ENCODE data around the gene MYH14. TPM values are rescaled to one million over a fixed set of nuclear protein-coding genes. Genes with fewer than 3 reads are reported as not detected.

The MYH14 gene
- total and polyA plus RNA-seq, 10 of the 15 experiments (the other 5 are each of a cell fraction or from before 2014, with no cell fraction given), result 0.06 to 0.69 (median 0.15) TPM; not detected in 4

GRCh38 chr19:50255115-50255514 lies 51.7 kb downstream of the MYH14 start:
- H3K27ac ChIP-seq (ENCODE audit: control insufficient read depth, insufficient read depth), result no peak overlapping the region
- H3K4me2 ChIP-seq (ENCODE audit: control insufficient read depth, insufficient read depth), result no peak overlapping the region
- ChIA-PET POLR2A (no interaction called here), SMC1A (ENCODE audit: uncharacterized antibody, unreplicated experiment) (interaction anchor here (0.7 kb wide), 1 partner anchor 74 kb away, joined by 3 read pairs; the partner anchor contains the start of gene KCNC3), RAD21 (ENCODE audit: unreplicated experiment) (interaction anchor here (0.9 kb wide), 1 partner anchor 102 kb away, joined by 3 read pairs; no protein-coding TSS in a partner anchor), CTCF (interaction anchor here (0.5 to 2.4 kb wide), 5 partner anchors 10 to 119 kb away, joined by 3 to 14 read pairs (median 5); partner anchors contain the start of gene KCNC3)
- intact Hi-C loops (cut with micrococcal nuclease; ENCODE audit: unreplicated experiment) (loop anchor here (5.0 kb wide), 1 partner anchor 88 kb away; no protein-coding TSS in a partner anchor), in situ Hi-C loops (cut with MboI) (no loop called here)
- no peak overlapping the region for H2AFZ ChIP-seq (ENCODE audit: control insufficient read depth, low read depth, low read length)
- no peaks in the 10 kb centered on the region for H4K20me1 ChIP-seq (ENCODE audit: control insufficient read depth, insufficient read depth)
- DNase-seq (ENCODE audit: low read depth, low spot score), result no peak
- peaks cover 5% of the 10 kb centered on the region for H3K9me3 ChIP-seq (replicated peaks; ENCODE audit: control insufficient read depth, insufficient read depth, low read length)
- no TSS peak for BruUV-seq (replicated peaks)
- no peaks in the 10 kb centered on the region for H3K4me1 ChIP-seq (ENCODE audit: control insufficient read depth, insufficient read depth, low read length)
- no peaks in the 10 kb centered on the region for H3K79me2 ChIP-seq (ENCODE audit: control insufficient read depth, insufficient read depth, low read length)
- ATAC-seq, result no peak
- H3K9ac ChIP-seq (ENCODE audit: control insufficient read depth, insufficient read depth, low read length), result no peak overlapping the region
- no peak overlapping the region for H3K4me3 ChIP-seq
- FAIRE-seq, result no peak
- no peaks in the 10 kb centered on the region for H3K36me3 ChIP-seq (ENCODE audit: control insufficient read depth in 2 of 2, insufficient read depth in 2 of 2, low read length in 1 of 2)
- no peaks in the 10 kb centered on the region for H3K27me3 ChIP-seq (replicated peaks in 1 of 2; ENCODE audit: control insufficient read depth in 2 of 2, insufficient read depth in 2 of 2, low read length in 1 of 2)
- WGBS (ENCODE audit: insufficient coverage, insufficient replicate concordance, low lambda C conversion rate, missing lambda C conversion rate), result 17% methylated on average over 5 of the region's 5 CpGs
- TF ChIP-seq ETV6 (conservative IDR thresholded peaks at IDR 0.05 in 1 of 2, IDR thresholded peaks at IDR 0.05 in 1 of 2; ENCODE audit: borderline replicate concordance in 1 of 2, low read depth in 1 of 2), result no peak
- peak in 1 of 3 experiments; percentile 12; a peak in 1 of 6 replicates for TF ChIP-seq CTCF (IDR thresholded peaks at IDR 0.05 in 2 of 3, conservative IDR thresholded peaks at IDR 0.05 in 1 of 3; ENCODE audit: control insufficient read depth in 2 of 3, extremely low read depth in 1 of 3, insufficient read depth in 1 of 3, low read depth in 3 of 3, low read length in 3 of 3)
- TF ChIP-seq ZSCAN29 (IDR thresholded peaks at IDR 0.05), result no peak
- peak; percentile 19; the same call in 1 of the 2 replicates for TF ChIP-seq RAD21 (IDR thresholded peaks at IDR 0.05; ENCODE audit: insufficient read depth, low read depth, low read length)

- no peaks in the 10 kb centered on the region for H4K20me1 ChIP-seq (ENCODE audit: control insufficient read depth, insufficient read depth)
- ChIA-PET RAD21 (ENCODE audit: unreplicated experiment) (no interaction called here), SMC1A (ENCODE audit: uncharacterized antibody, unreplicated experiment) (no interaction called here), POLR2A (no interaction called here), CTCF (no interaction called here)
- no peaks in the 10 kb centered on the region for H3K36me3 ChIP-seq (ENCODE audit: control insufficient read depth in 2 of 2, insufficient read depth in 2 of 2, low read length in 1 of 2)
- no peak overlapping the region for H2AFZ ChIP-seq (ENCODE audit: control insufficient read depth, low read depth, low read length)
- DNase-seq (ENCODE audit: low read depth, low spot score) (no peak), FAIRE-seq (no peak), ATAC-seq (no peak)
- H3K27ac ChIP-seq (ENCODE audit: control insufficient read depth, insufficient read depth), result no peak overlapping the region
- H3K4me3 ChIP-seq, result no peak overlapping the region
- intact Hi-C loops (cut with micrococcal nuclease; ENCODE audit: unreplicated experiment), result loop anchor here (5.0 kb wide), 1 partner anchor 90 kb away; no protein-coding TSS in a partner anchor
- no peaks in the 10 kb centered on the region for H3K79me2 ChIP-seq (ENCODE audit: control insufficient read depth, insufficient read depth, low read length)
- no TSS peak for BruUV-seq (replicated peaks)
- WGBS (ENCODE audit: insufficient coverage, insufficient replicate concordance, low lambda C conversion rate, missing lambda C conversion rate), result 27% methylated on average over 10 of the region's 10 CpGs
- H3K4me1 ChIP-seq (ENCODE audit: control insufficient read depth, insufficient read depth, low read length), result no peaks in the 10 kb centered on the region
- H3K9me3 ChIP-seq (replicated peaks; ENCODE audit: control insufficient read depth, insufficient read depth, low read length), result peaks cover 4% of the 10 kb centered on the region
- no peak overlapping the region for H3K4me2 ChIP-seq (ENCODE audit: control insufficient read depth, insufficient read depth)
- in situ Hi-C loops (cut with MboI), result no loop called here
- H3K27me3 ChIP-seq (replicated peaks in 1 of 2; ENCODE audit: control insufficient read depth in 2 of 2, insufficient read depth in 2 of 2, low read length in 1 of 2), result no peaks in the 10 kb centered on the region
- no peak overlapping the region for H3K9ac ChIP-seq (ENCODE audit: control insufficient read depth, insufficient read depth, low read length)
- TF ChIP-seq POLR2AphosphoS2 (IDR thresholded peaks at IDR 0.05; ENCODE audit: low read depth, low read length), result no peak
- no peak for TF ChIP-seq BCL3 (IDR thresholded peaks at IDR 0.05; ENCODE audit: borderline replicate concordance, insufficient read depth, low read depth, low read length, poor library complexity, severe bottlenecking)
- TF ChIP-seq ZBTB40 (IDR thresholded peaks at IDR 0.05; ENCODE audit: borderline replicate concordance), result no peak
- no peak for TF ChIP-seq RAD21 (IDR thresholded peaks at IDR 0.05; ENCODE audit: insufficient read depth, low read depth, low read length)
- TF ChIP-seq SREBF2 (IDR thresholded peaks at IDR 0.05; ENCODE audit: low read length), result no peak
Measured at GRCh38 chr19:50257141-50257540, 53.7 kb downstream of the MYH14 start.

Measured in GM12878 (cell line).